HG03342 (cell line): ENCODE measurements around the gene PCDHGA9.
A peak's percentile ranks its signal among the peaks of the same experiment; 100 is the strongest.
"Not testable (repeated sequence)": the region's sequence is repeated elsewhere in the genome, so short reads cannot be mapped to it uniquely, and the experiment has no call there.

Source experiments
- ATAC-seq: cut with Tn5 transposase; IDR thresholded peaks from one replicate; pipeline ENCODE4 v1.9.1; 2021; ENCODE audit warnings: mild to moderate bottlenecking, moderate library complexity; ENCODE audit not compliant: unreplicated experiment

Gene PCDHGA9

GRCh38 chr5:141413540-141414069, 11.0 kb downstream of the PCDHGA9 start:
- ATAC-seq: no peak

- ATAC-seq: not testable (repeated sequence)
Observed at GRCh38 chr5:141414548-141415274, 12.1 kb downstream of the PCDHGA9 start.

GRCh38 chr5:141415275-141415618, 12.7 kb downstream of the PCDHGA9 start:
- not testable (repeated sequence) for ATAC-seq

- peak; percentile 74 for ATAC-seq
Observed at GRCh38 chr5:141417494-141418172, 15.1 kb downstream of the PCDHGA9 start, which contains the start of gene PCDHGB7. PCDHGB7 (plus strand) TSS chr5:141417677; CDS start chr5:141417860, 183 bp downstream.

- no peak for ATAC-seq
Observed at GRCh38 chr5:141419074-141419880, 16.7 kb downstream of the PCDHGA9 start.

GRCh38 chr5:141420855-141421488, 18.4 kb downstream of the PCDHGA9 start, which contains the start of gene PCDHGA11:
PCDHGA11 (plus strand) TSS chr5:141421051; CDS start chr5:141421228, 177 bp downstream.
- peak; percentile 52 for ATAC-seq

GRCh38 chr5:141421489-141421855, 18.9 kb downstream of the PCDHGA9 start:
- no peak for ATAC-seq

GRCh38 chr5:141422742-141423291, 20.2 kb downstream of the PCDHGA9 start:
- ATAC-seq: no peak

- no peak for ATAC-seq
Observed at GRCh38 chr5:141427783-141428426, 25.3 kb downstream of the PCDHGA9 start.

- ATAC-seq: peak; percentile 73
Observed at GRCh38 chr5:141430332-141431113, 27.9 kb downstream of the PCDHGA9 start, which contains the start of gene PCDHGA12. PCDHGA12 (plus strand) TSS chr5:141430507; CDS start chr5:141430760, 253 bp downstream.

GRCh38 chr5:141431286-141431685, 28.7 kb downstream of the PCDHGA9 start:
- peak; percentile 66 for ATAC-seq

- not testable (repeated sequence) for ATAC-seq
Observed at GRCh38 chr5:141432308-141432707, 29.7 kb downstream of the PCDHGA9 start.

- ATAC-seq: not testable (repeated sequence)
Observed at GRCh38 chr5:141432726-141433125, 30.1 kb downstream of the PCDHGA9 start.

- ATAC-seq: no peak
Observed at GRCh38 chr5:141434006-141434405, 31.4 kb downstream of the PCDHGA9 start.

GRCh38 chr5:141437221-141437620, 34.6 kb downstream of the PCDHGA9 start:
- ATAC-seq: no peak

GRCh38 chr5:141439411-141440141, 37.0 kb downstream of the PCDHGA9 start:
- ATAC-seq: no peak

GRCh38 chr5:141440341-141440740, 37.8 kb downstream of the PCDHGA9 start:
- ATAC-seq: no peak

GRCh38 chr5:141441571-141442170, 39.1 kb downstream of the PCDHGA9 start:
- no peak for ATAC-seq
